GM10266 (cell line): Measurements from ENCODE around the gene MORC4.

Experiments
- DNase-seq: peaks from one replicate; pipeline ENCODE4 v3.0.0; 2012; ENCODE audit errors: extremely low spot score
- TF ChIP-seq, protein P1 (sequence below): IDR thresholded peaks from 2 replicates; pipeline ENCODE4 v1.5.1; 2012; ENCODE audit warnings: mild to moderate bottlenecking, low read depth; ENCODE audit not compliant: control insufficient read depth, insufficient read depth; ENCODE audit errors: missing control alignments

Gene MORC4

DNA sequence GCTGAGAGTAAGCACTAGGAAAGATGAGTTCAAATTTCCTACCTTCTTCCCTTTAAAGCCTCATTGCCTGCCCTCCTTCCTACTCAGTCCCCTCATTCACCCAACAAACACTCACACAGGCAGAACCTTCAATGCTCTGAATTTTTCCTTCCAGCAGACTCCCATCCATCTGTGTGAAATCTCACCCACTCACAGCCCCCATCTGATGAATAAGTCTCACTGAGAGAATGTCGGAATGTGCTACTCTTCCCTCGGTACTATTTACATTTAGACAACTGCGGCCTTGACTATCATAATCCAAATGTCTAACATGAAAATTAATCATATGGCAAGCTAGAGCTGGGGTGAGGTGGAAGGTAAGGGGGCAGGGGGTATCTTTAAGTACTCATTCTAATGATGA lies 60.4 kb downstream of the MORC4 start:
- no peak for DNase-seq
- TF ChIP-seq, protein P1, sequence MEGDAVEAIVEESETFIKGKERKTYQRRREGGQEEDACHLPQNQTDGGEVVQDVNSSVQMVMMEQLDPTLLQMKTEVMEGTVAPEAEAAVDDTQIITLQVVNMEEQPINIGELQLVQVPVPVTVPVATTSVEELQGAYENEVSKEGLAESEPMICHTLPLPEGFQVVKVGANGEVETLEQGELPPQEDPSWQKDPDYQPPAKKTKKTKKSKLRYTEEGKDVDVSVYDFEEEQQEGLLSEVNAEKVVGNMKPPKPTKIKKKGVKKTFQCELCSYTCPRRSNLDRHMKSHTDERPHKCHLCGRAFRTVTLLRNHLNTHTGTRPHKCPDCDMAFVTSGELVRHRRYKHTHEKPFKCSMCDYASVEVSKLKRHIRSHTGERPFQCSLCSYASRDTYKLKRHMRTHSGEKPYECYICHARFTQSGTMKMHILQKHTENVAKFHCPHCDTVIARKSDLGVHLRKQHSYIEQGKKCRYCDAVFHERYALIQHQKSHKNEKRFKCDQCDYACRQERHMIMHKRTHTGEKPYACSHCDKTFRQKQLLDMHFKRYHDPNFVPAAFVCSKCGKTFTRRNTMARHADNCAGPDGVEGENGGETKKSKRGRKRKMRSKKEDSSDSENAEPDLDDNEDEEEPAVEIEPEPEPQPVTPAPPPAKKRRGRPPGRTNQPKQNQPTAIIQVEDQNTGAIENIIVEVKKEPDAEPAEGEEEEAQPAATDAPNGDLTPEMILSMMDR = no peak

DNA sequence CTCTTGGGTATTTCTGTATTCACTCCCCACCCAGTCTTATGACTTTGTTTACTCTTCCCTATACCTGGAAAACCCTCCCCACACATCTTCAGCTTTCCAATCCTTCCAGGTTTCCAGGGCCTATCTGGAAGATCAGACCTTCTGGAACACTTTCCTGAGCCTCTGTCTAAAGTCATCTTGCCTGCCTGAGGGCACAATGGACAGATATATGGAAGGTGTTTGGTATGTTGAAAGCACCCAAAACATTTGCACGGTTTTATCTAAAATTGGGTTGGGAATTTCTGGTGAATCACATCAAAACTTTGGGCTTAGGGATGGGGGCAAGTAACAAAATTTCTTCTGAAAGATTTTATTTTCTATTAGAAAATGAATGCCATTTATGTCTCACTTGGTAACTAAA lies 63.8 kb downstream of the MORC4 start:
- no peak for DNase-seq
- TF ChIP-seq, protein P1 = no peak

DNA sequence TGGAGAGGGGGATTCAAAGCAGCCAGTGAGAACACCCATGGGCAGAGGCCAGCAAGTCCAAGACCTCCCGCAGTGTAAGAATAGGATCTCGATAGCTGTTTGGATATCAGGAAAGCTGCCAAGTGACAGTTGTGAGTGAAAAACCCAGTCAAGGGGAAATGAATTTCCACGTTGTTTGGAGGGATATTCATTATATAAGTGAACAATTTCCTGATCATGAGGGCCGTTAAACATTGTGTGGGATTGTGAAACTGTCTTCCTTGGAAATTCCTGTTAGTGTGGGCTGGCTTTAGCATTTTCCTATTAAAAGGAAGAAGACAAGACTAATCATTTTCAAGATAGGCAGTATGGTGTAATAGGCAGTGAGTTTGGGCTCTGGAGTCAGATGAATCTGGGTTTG lies 64.8 kb downstream of the MORC4 start:
- TF ChIP-seq, protein P1 = no peak
- DNase-seq = no peak

DNA sequence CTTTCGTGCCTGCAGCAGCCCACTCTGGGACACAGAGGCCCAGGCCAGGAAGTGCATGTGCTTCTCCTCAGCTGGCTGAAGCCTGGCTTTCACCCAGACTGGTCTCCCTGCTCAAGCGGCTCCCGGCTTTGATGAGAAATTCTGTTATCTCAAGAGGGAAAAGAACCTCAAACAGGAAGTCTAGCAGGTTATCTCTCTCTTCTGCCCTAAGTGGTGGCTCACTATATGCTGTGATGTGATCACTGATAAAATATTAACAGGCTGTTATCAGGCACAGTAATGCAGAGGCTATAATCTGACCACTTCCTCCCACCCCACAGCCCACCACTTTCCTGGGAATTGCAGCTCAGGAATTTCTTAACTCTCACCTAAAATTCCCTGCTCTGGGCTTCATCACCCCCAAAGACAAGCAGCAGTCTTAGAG lies 66.5 kb downstream of the MORC4 start:
- no peak for DNase-seq
- TF ChIP-seq, protein P1 = no peak

DNA sequence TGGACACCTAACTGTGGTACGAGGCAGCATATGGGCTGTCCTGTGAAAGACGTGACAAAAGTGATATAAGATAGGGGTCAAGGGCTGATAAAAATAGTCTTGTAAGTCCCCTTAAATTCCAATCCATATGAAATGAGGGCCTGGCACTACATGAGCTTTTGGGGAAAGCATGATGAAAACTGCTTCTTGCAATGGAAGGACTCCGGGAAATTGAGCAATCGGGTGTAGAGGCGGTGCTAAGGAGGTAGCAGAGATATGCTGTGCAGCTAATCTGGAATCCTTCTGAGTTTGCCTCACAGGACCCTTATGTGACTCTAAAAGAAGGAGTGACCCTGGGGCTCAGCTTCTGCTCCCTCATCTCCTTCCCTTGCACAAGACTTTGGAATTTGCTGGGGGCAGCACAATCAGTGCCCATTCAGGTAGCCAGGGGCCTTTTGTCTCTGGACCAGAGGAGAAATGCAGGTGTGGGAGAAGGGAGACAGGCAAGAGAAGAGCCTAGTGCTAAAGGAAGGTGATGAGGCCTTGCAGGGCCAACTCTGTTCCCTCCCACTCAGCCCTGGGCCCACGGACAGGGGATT lies 67.0 kb downstream of the MORC4 start:
- TF ChIP-seq, protein P1 = no peak
- DNase-seq = no peak

DNA sequence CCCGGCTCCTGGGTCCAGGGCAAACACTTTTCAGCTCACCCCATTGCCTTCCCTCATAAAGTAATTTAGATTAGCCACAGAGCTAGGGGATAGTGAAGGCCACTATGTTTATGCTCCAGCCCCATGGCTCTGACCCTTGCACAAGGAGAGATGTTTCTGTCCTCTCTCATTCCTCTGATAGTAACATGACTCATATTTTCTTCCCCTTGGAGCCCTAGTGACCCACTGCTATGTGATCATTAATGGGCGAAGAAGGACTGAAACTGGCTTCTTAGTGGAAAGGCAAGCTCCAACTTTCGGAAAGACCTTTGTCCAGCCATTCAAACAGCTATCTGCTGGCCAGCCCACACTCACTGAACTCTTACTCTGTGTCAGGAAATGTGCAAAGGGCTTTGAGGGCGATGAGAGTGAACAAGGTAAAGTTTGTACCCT lies 67.5 kb downstream of the MORC4 start:
- TF ChIP-seq, protein P1 = no peak
- DNase-seq = no peak

DNA sequence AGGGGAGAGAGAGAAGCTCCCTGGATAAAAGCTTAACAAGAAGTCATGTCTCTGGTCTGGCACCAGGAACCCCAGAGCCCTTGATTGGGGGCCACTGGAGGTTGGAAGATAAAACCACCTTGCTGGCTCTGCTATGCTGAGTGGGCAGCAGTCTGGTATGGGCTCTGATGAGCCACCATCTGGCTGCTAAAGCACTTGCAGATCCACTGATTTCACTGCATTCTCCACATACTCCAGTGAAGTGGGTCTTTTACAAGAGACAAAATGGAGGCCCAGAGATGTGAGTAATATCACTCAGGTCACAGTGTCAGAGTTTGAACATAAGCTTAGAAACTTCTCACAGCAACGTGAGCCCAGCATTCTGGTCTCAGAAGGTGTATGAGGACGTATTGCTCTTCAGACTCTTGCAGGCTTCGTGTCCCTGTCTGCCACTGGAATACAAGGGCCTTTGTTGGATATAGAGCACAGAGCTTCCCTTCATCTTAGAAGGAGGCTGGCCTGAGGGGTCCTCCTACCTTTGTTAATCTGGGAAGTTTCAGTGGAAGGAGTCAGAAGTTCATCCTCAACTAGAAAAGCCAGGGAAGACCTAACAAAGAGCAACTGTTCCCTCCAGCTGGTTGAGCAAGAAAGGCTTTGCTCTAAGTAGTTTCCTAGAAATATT lies 68.1 kb downstream of the MORC4 start:
- TF ChIP-seq, protein P1 = no peak
- DNase-seq = no peak
